ENCODE measurements around the gene ZCCHC9.

ZCCHC9 gene

GRCh38 chr5:81355291-81356251, 54.2 kb downstream of the ZCCHC9 start:
- no peak for DNase-seq (ENCODE audit: low read depth in 2 of 2)

GRCh38 chr5:81359108-81359507, 57.7 kb downstream of the ZCCHC9 start:
- DNase-seq (ENCODE audit: low read depth in 2 of 2): no peak

GRCh38 chr5:81359881-81360280, 58.5 kb downstream of the ZCCHC9 start:
- no peak for DNase-seq (ENCODE audit: low read depth in 2 of 2)

- no peak for DNase-seq (ENCODE audit: low read depth in 2 of 2)
Observed at GRCh38 chr5:81360640-81361039, 59.3 kb downstream of the ZCCHC9 start.

- DNase-seq (ENCODE audit: low read depth in 2 of 2): no peak
Observed at GRCh38 chr5:81361600-81361999, 60.2 kb downstream of the ZCCHC9 start.
